Measurements from ENCODE around the gene IGLL1.

DNA sequence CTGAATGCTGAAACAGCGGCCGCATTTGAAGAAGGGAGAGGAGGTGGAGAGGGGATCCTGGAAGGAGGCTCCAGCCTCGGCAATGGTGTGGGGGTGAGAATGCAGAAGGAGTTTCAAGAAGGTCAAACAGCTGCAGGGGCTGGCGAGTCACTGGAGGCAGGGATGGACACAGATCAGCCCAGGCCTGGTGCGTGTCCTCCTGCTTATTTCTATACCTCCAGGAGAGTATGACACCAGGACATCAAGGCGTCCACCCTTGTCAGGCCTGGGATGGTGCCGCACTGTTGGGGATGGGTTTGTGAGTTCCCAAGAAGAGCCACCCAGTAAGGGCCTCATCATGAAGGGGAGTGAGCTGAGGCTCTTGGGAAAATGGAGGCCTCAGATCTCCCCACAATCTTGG lies 23.1 kb downstream of the IGLL1 start:
- TF ChIP-seq, protein P1, sequence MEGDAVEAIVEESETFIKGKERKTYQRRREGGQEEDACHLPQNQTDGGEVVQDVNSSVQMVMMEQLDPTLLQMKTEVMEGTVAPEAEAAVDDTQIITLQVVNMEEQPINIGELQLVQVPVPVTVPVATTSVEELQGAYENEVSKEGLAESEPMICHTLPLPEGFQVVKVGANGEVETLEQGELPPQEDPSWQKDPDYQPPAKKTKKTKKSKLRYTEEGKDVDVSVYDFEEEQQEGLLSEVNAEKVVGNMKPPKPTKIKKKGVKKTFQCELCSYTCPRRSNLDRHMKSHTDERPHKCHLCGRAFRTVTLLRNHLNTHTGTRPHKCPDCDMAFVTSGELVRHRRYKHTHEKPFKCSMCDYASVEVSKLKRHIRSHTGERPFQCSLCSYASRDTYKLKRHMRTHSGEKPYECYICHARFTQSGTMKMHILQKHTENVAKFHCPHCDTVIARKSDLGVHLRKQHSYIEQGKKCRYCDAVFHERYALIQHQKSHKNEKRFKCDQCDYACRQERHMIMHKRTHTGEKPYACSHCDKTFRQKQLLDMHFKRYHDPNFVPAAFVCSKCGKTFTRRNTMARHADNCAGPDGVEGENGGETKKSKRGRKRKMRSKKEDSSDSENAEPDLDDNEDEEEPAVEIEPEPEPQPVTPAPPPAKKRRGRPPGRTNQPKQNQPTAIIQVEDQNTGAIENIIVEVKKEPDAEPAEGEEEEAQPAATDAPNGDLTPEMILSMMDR (conservative IDR thresholded peaks at IDR 0.05; ENCODE audit: low read depth in 2 of 2), result no peak
- TF ChIP-seq POLR2AphosphoS5 (IDR thresholded peaks at IDR 0.05; ENCODE audit: low read depth), result no peak
- TF ChIP-seq EZH2phosphoT487 (IDR thresholded peaks at IDR 0.05; ENCODE audit: unreplicated experiment), result no peak
- no peak for TF ChIP-seq EZH2 (IDR thresholded peaks at IDR 0.05; ENCODE audit: low read depth, unreplicated experiment)
- TF ChIP-seq, protein P2, sequence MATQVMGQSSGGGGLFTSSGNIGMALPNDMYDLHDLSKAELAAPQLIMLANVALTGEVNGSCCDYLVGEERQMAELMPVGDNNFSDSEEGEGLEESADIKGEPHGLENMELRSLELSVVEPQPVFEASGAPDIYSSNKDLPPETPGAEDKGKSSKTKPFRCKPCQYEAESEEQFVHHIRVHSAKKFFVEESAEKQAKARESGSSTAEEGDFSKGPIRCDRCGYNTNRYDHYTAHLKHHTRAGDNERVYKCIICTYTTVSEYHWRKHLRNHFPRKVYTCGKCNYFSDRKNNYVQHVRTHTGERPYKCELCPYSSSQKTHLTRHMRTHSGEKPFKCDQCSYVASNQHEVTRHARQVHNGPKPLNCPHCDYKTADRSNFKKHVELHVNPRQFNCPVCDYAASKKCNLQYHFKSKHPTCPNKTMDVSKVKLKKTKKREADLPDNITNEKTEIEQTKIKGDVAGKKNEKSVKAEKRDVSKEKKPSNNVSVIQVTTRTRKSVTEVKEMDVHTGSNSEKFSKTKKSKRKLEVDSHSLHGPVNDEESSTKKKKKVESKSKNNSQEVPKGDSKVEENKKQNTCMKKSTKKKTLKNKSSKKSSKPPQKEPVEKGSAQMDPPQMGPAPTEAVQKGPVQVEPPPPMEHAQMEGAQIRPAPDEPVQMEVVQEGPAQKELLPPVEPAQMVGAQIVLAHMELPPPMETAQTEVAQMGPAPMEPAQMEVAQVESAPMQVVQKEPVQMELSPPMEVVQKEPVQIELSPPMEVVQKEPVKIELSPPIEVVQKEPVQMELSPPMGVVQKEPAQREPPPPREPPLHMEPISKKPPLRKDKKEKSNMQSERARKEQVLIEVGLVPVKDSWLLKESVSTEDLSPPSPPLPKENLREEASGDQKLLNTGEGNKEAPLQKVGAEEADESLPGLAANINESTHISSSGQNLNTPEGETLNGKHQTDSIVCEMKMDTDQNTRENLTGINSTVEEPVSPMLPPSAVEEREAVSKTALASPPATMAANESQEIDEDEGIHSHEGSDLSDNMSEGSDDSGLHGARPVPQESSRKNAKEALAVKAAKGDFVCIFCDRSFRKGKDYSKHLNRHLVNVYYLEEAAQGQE (IDR thresholded peaks at IDR 0.05; ENCODE audit: unreplicated experiment), result no peak
- no peak for TF ChIP-seq JUNB (IDR thresholded peaks at IDR 0.05; ENCODE audit: unreplicated experiment)
- TF ChIP-seq, protein P3, sequence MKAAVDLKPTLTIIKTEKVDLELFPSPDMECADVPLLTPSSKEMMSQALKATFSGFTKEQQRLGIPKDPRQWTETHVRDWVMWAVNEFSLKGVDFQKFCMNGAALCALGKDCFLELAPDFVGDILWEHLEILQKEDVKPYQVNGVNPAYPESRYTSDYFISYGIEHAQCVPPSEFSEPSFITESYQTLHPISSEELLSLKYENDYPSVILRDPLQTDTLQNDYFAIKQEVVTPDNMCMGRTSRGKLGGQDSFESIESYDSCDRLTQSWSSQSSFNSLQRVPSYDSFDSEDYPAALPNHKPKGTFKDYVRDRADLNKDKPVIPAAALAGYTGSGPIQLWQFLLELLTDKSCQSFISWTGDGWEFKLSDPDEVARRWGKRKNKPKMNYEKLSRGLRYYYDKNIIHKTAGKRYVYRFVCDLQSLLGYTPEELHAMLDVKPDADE (IDR thresholded peaks at IDR 0.05), result no peak
- TF ChIP-seq STAT1 (IDR thresholded peaks at IDR 0.05; ENCODE audit: unreplicated experiment), result no peak
- TF ChIP-seq CREB1 (CRISPR knock-in tag; IDR thresholded peaks at IDR 0.05; ENCODE audit: low read depth), result no peak
- no peak for TF ChIP-seq NANOG (IDR thresholded peaks at IDR 0.05; ENCODE audit: borderline replicate concordance)
- TF ChIP-seq ZNF114 (CRISPR knock-in tag; IDR thresholded peaks at IDR 0.05), result no peak
- TF ChIP-seq, protein P4, sequence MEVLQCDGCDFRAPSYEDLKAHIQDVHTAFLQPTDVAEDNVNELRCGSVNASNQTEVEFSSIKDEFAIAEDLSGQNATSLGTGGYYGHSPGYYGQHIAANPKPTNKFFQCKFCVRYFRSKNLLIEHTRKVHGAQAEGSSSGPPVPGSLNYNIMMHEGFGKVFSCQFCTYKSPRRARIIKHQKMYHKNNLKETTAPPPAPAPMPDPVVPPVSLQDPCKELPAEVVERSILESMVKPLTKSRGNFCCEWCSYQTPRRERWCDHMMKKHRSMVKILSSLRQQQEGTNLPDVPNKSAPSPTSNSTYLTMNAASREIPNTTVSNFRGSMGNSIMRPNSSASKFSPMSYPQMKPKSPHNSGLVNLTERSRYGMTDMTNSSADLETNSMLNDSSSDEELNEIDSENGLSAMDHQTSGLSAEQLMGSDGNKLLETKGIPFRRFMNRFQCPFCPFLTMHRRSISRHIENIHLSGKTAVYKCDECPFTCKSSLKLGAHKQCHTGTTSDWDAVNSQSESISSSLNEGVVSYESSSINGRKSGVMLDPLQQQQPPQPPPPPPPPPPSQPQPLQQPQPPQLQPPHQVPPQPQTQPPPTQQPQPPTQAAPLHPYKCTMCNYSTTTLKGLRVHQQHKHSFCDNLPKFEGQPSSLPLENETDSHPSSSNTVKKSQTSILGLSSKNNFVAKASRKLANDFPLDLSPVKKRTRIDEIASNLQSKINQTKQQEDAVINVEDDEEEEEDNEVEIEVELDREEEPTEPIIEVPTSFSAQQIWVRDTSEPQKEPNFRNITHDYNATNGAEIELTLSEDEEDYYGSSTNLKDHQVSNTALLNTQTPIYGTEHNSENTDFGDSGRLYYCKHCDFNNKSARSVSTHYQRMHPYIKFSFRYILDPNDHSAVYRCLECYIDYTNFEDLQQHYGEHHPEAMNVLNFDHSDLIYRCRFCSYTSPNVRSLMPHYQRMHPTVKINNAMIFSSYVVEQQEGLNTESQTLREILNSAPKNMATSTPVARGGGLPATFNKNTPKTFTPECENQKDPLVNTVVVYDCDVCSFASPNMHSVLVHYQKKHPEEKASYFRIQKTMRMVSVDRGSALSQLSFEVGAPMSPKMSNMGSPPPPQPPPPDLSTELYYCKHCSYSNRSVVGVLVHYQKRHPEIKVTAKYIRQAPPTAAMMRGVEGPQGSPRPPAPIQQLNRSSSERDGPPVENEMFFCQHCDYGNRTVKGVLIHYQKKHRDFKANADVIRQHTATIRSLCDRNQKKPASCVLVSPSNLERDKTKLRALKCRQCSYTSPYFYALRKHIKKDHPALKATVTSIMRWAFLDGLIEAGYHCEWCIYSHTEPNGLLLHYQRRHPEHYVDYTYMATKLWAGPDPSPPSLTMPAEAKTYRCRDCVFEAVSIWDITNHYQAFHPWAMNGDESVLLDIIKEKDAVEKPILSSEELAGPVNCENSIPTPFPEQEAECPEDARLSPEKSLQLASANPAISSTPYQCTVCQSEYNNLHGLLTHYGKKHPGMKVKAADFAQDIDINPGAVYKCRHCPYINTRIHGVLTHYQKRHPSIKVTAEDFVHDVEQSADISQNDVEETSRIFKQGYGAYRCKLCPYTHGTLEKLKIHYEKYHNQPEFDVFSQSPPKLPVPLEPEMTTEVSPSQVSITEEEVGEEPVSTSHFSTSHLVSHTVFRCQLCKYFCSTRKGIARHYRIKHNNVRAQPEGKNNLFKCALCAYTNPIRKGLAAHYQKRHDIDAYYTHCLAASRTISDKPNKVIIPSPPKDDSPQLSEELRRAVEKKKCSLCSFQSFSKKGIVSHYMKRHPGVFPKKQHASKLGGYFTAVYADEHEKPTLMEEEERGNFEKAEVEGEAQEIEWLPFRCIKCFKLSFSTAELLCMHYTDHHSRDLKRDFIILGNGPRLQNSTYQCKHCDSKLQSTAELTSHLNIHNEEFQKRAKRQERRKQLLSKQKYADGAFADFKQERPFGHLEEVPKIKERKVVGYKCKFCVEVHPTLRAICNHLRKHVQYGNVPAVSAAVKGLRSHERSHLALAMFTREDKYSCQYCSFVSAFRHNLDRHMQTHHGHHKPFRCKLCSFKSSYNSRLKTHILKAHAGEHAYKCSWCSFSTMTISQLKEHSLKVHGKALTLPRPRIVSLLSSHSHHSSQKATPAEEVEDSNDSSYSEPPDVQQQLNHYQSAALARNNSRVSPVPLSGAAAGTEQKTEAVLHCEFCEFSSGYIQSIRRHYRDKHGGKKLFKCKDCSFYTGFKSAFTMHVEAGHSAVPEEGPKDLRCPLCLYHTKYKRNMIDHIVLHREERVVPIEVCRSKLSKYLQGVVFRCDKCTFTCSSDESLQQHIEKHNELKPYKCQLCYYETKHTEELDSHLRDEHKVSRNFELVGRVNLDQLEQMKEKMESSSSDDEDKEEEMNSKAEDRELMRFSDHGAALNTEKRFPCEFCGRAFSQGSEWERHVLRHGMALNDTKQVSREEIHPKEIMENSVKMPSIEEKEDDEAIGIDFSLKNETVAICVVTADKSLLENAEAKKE (CRISPR knock-in tag; IDR thresholded peaks at IDR 0.05), result no peak
- TF ChIP-seq ZNF331 (CRISPR knock-in tag; IDR thresholded peaks at IDR 0.05; ENCODE audit: low read depth), result no peak

Measured in GM23338 (cell line).